GM12891 (cell line): ENCODE measurements around the gene HOXA9.

Source experiments
- PAX5 ChIP-seq: IDR thresholded peaks from 2 replicates; pipeline ENCODE4 v1.6.1; 2011; ENCODE audit warnings: low read length, moderate library complexity, mild to moderate bottlenecking; ENCODE audit not compliant: insufficient read depth, severe bottlenecking
- POLR2A ChIP-seq: IDR thresholded peaks from 2 replicates; pipeline ENCODE4 v1.6.1; 2011; ENCODE audit warnings: low read depth, low read length, control low read depth
- POLR2AphosphoS5 ChIP-seq: IDR thresholded peaks from 2 replicates; pipeline ENCODE4 v1.6.1; 2011; ENCODE audit warnings: low read depth, low read length, control low read depth

- TF ChIP-seq POLR2AphosphoS5 (no peak), PAX5 (no peak), POLR2A (no peak)
Measured at GRCh38 chr7:27168265-27168947, 3.1 kb upstream of the HOXA9 start.
